Right atrium auricular region (tissue), 2 donors: ENCODE data around the gene CENPVL1. TPM values are rescaled to one million over a fixed set of nuclear protein-coding genes. Genes with fewer than 3 reads are reported as not detected.

Source experiments
- DNase-seq: peaks from one replicate; pipeline ENCODE4 v3.0.0-alpha.2; 2019; ENCODE audit warnings: low spot score
- H3K27ac ChIP-seq, 2 donors: fragments of 200-600 bp; sonication (generic); 1 replicate in 1 of 2; 2 replicates in 1 of 2; pipeline ENCODE4 v1.5.1; 2016 to 2019
- H3K27me3 ChIP-seq, 2 donors: fragments of 200-600 bp; sonication (generic); one replicate each; pipeline versions ENCODE4 v1.5.1 to v1.6.0; 2017 to 2019
- H3K36me3 ChIP-seq: fragments of 200-600 bp; sonication (generic); one replicate; pipeline ENCODE4 v1.5.1; 2016
- H3K4me1 ChIP-seq, 2 donors: fragments of 200-600 bp; sonication (generic); one replicate each; pipeline versions ENCODE4 v1.5.1 to v1.6.0; 2017 to 2019
- H3K4me3 ChIP-seq, 2 donors: fragments of 200-600 bp; sonication (generic); 1 replicate in 1 of 2; 2 replicates in 1 of 2; pipeline ENCODE4 v1.5.1; 2017 to 2019; ENCODE audit warnings: mild to moderate bottlenecking in 1 of 2, moderate library complexity in 1 of 2
- H3K9me3 ChIP-seq, 2 donors: fragments of 200-600 bp; sonication (generic); one replicate each; pipeline ENCODE4 v1.5.1; 2019
- CTCF ChIP-seq, 2 donors: fragments of 200-600 bp; sonication (generic); IDR thresholded peaks; one replicate each; pipeline ENCODE4 v1.5.1; 2019; ENCODE audit warnings: antibody characterized with exemption in 2 of 2
- total RNA-seq, 2 donors: library from RNA; depleted of rRNA; stranded (reverse); fragments of >200 nt; gene quantifications; one replicate each; pipeline ENCODE4 v1.1.0, GENCODE V29; 2016

CENPVL1 gene
- total RNA-seq, 2 donors from 2014 or later: not detected

GRCh38 chrX:51759055-51759839, 48.9 kb downstream of the CENPVL1 start:
- no peak overlapping the region for H3K27ac ChIP-seq
- no peak for DNase-seq

GRCh38 chrX:51760657-51761056, 50.3 kb downstream of the CENPVL1 start:
- Histone ChIP-seq H3K36me3 (no peaks in the 10 kb centered on the region), H3K27me3 (no peaks in the 10 kb centered on the region), H3K9me3 (peaks cover 0 to 6% of the 10 kb centered on the region in 2 donors), H3K4me1 (no peaks in the 10 kb centered on the region), H3K4me3 (no peak overlapping the region), H3K27ac (no peak overlapping the region)
- no peak for TF ChIP-seq CTCF (IDR thresholded peaks at IDR 0.05)
- no peak for DNase-seq

More at GRCh38 chrX:51759055-51759839, 48.9 kb downstream of the CENPVL1 start:
- H3K9me3 ChIP-seq: no peaks in the 10 kb centered on the region
- H3K36me3 ChIP-seq: no peaks in the 10 kb centered on the region
- no peaks in the 10 kb centered on the region for H3K4me1 ChIP-seq
- no peak for TF ChIP-seq CTCF (IDR thresholded peaks at IDR 0.05)
- H3K27me3 ChIP-seq: no peaks in the 10 kb centered on the region
- no peak overlapping the region for H3K4me3 ChIP-seq

Other genes starting within 250 kb of the CENPVL1 start
- under 1 TPM in 1 of 2 donors, not detected in 1; 0.75 TPM for gene NUDT11, start 213.9 kb upstream of the CENPVL1 start, total RNA-seq
- gene CENPVL3, start 91.6 kb upstream of the CENPVL1 start, total RNA-seq: not detected
- gene CENPVL2, start 27.7 kb upstream of the CENPVL1 start, total RNA-seq: not detected
- gene GSPT2, start 32.9 kb downstream of the CENPVL1 start, total RNA-seq: 1 to 10 TPM; 5.9 to 6.7 TPM
- gene MAGED1, start 183.1 kb downstream of the CENPVL1 start, total RNA-seq: 100 to 1,000 TPM in 1 of 2 donors, 10 to 100 TPM in 1; 75.2 to 127 TPM